ENCODE results near the gene SLC22A16.
"Not testable (repeated sequence)": the region's sequence is repeated elsewhere in the genome, so short reads cannot be mapped to it uniquely, and the experiment has no call there.

Gene SLC22A16

GRCh38 chr6:110476046-110476849, at the start of gene SLC22A16:
Gene SLC22A16, minus strand, starts transcription at chr6:110476613. Its CDS starts 39 bp downstream, at chr6:110476574.
- DNase-seq (ENCODE audit: low read depth in 4 of 4, low spot score in 1 of 4) = no peak

- no peak for DNase-seq (ENCODE audit: low read depth in 4 of 4, low spot score in 1 of 4)
These were observed 48.6 kb upstream of the SLC22A16 start for GRCh38 chr6:110525001-110525400.

- DNase-seq (ENCODE audit: low read depth in 4 of 4, low spot score in 1 of 4) = no peak
These were observed 47.9 kb upstream of the SLC22A16 start for GRCh38 chr6:110524305-110524704.

GRCh38 chr6:110523451-110524021, 47.1 kb upstream of the SLC22A16 start:
- DNase-seq (ENCODE audit: low read depth in 4 of 4, low spot score in 1 of 4) = no peak

GRCh38 chr6:110522427-110522826, 46.0 kb upstream of the SLC22A16 start:
- DNase-seq (ENCODE audit: low read depth in 4 of 4, low spot score in 1 of 4) = no peak

GRCh38 chr6:110520992-110521543, 44.7 kb upstream of the SLC22A16 start:
- no peak for DNase-seq (ENCODE audit: low read depth in 4 of 4, low spot score in 1 of 4)

- no peak for DNase-seq (ENCODE audit: low read depth in 4 of 4, low spot score in 1 of 4)
These were observed 44.0 kb upstream of the SLC22A16 start for GRCh38 chr6:110520209-110520965.

- no peak for DNase-seq (ENCODE audit: low read depth in 4 of 4, low spot score in 1 of 4)
These were observed 41.3 kb upstream of the SLC22A16 start for GRCh38 chr6:110517601-110518281.

- DNase-seq (ENCODE audit: low read depth in 4 of 4, low spot score in 1 of 4) = no peak
These were observed 40.6 kb upstream of the SLC22A16 start for GRCh38 chr6:110517034-110517433.

GRCh38 chr6:110514818-110515217, 38.4 kb upstream of the SLC22A16 start:
- DNase-seq (ENCODE audit: low read depth in 4 of 4, low spot score in 1 of 4) = no peak

- DNase-seq (ENCODE audit: low read depth in 4 of 4, low spot score in 1 of 4) = no peak
These were observed 36.6 kb upstream of the SLC22A16 start for GRCh38 chr6:110512991-110513390.

- not testable (repeated sequence) for DNase-seq (ENCODE audit: low read depth in 4 of 4, low spot score in 1 of 4)
These were observed 36.1 kb upstream of the SLC22A16 start for GRCh38 chr6:110512549-110512948.

GRCh38 chr6:110511401-110511800, 35.0 kb upstream of the SLC22A16 start:
- DNase-seq (ENCODE audit: low read depth in 4 of 4, low spot score in 1 of 4) = no peak

- DNase-seq (ENCODE audit: low read depth in 4 of 4, low spot score in 1 of 4) = no peak
These were observed 33.3 kb upstream of the SLC22A16 start for GRCh38 chr6:110509617-110510241.

GRCh38 chr6:110504891-110505290, 28.5 kb upstream of the SLC22A16 start:
- DNase-seq (ENCODE audit: low read depth in 4 of 4, low spot score in 1 of 4) = not testable (repeated sequence)

GRCh38 chr6:110495949-110496348, 19.5 kb upstream of the SLC22A16 start:
- no peak for DNase-seq (ENCODE audit: low read depth in 4 of 4, low spot score in 1 of 4)

- DNase-seq (ENCODE audit: low read depth in 4 of 4, low spot score in 1 of 4) = no peak
These were observed 16.9 kb upstream of the SLC22A16 start for GRCh38 chr6:110493253-110493800.

GRCh38 chr6:110492584-110492983, 16.2 kb upstream of the SLC22A16 start:
- DNase-seq (ENCODE audit: low read depth in 4 of 4, low spot score in 1 of 4) = no peak

GRCh38 chr6:110491644-110492317, 15.4 kb upstream of the SLC22A16 start:
- DNase-seq (ENCODE audit: low read depth in 4 of 4, low spot score in 1 of 4) = no peak

GRCh38 chr6:110491299-110491643, 14.9 kb upstream of the SLC22A16 start:
- DNase-seq (ENCODE audit: low read depth in 4 of 4, low spot score in 1 of 4) = no peak

Measured in stimulated activated CD4-positive, alpha-beta T cell treated with anti-CD3 and anti-CD28 coated beads, Interleukin-1b, Interleukin-23, amount 100 ng/mL, for 24 hours (primary cell).